ENCODE results near the gene ANKS1B. TPM values are rescaled to one million over a fixed set of nuclear protein-coding genes. Genes with fewer than 3 reads are reported as not detected.
"Not testable (repeated sequence)": the region's sequence is repeated elsewhere in the genome, so short reads cannot be mapped to it uniquely, and the experiment has no call there.

ANKS1B gene
- total RNA-seq, 1 donor from 2014 or later = 1.9 TPM

GRCh38 chr12:99370421-99371138 is 614.2 kb downstream of the ANKS1B start:
- intact Hi-C loops (cut with DNase I) = no loop called here
- no peak for DNase-seq (ENCODE audit: low spot score)

- DNase-seq (ENCODE audit: low spot score) = no peak
- intact Hi-C loops (cut with DNase I) = no loop called here
Measured at GRCh38 chr12:99367181-99367580, 617.6 kb downstream of the ANKS1B start.

- no peak for DNase-seq (ENCODE audit: low spot score)
Measured at GRCh38 chr12:99352269-99352668, 632.5 kb downstream of the ANKS1B start.

GRCh38 chr12:99343960-99344359 is 640.8 kb downstream of the ANKS1B start:
- intact Hi-C loops (cut with DNase I) = no loop called here
- no peak for DNase-seq (ENCODE audit: low spot score)

More at GRCh38 chr12:99352269-99352668, 632.5 kb downstream of the ANKS1B start:
- intact Hi-C loops (cut with DNase I) = no loop called here

GRCh38 chr12:99339663-99340062 is 645.1 kb downstream of the ANKS1B start:
- DNase-seq (ENCODE audit: low spot score) = no peak
- intact Hi-C loops (cut with DNase I) = no loop called here

GRCh38 chr12:99334285-99335056 is 650.3 kb downstream of the ANKS1B start:
- intact Hi-C loops (cut with DNase I) = no loop called here
- no peak for DNase-seq (ENCODE audit: low spot score)

- intact Hi-C loops (cut with DNase I) = no loop called here
- no peak for DNase-seq (ENCODE audit: low spot score)
Measured at GRCh38 chr12:99332936-99333591, 651.7 kb downstream of the ANKS1B start.

GRCh38 chr12:99330216-99330615 is 654.5 kb downstream of the ANKS1B start:
- intact Hi-C loops (cut with DNase I) = no loop called here
- DNase-seq (ENCODE audit: low spot score) = no peak

- intact Hi-C loops (cut with DNase I); DNase-seq (ENCODE audit: low spot score): not testable (repeated sequence)
Measured at GRCh38 chr12:99321210-99321609, 663.5 kb downstream of the ANKS1B start.

- intact Hi-C loops (cut with DNase I) = no loop called here
- no peak for DNase-seq (ENCODE audit: low spot score)
Measured at GRCh38 chr12:99311373-99311772, 673.4 kb downstream of the ANKS1B start.

GRCh38 chr12:99309812-99310211 is 674.9 kb downstream of the ANKS1B start:
- no peak for DNase-seq (ENCODE audit: low spot score)
- intact Hi-C loops (cut with DNase I) = no loop called here

- DNase-seq (ENCODE audit: low spot score) = no peak
- intact Hi-C loops (cut with DNase I) = no loop called here
Measured at GRCh38 chr12:99302874-99303273, 681.9 kb downstream of the ANKS1B start.

- DNase-seq (ENCODE audit: low spot score) = no peak
- intact Hi-C loops (cut with DNase I) = no loop called here
Measured at GRCh38 chr12:99287136-99287535, 697.6 kb downstream of the ANKS1B start.

- intact Hi-C loops (cut with DNase I) = no loop called here
- DNase-seq (ENCODE audit: low spot score) = no peak
Measured at GRCh38 chr12:99284161-99284560, 700.6 kb downstream of the ANKS1B start.

GRCh38 chr12:99282624-99283023 is 702.1 kb downstream of the ANKS1B start:
- intact Hi-C loops (cut with DNase I) = no loop called here
- no peak for DNase-seq (ENCODE audit: low spot score)

GRCh38 chr12:99282086-99282485 is 702.6 kb downstream of the ANKS1B start:
- intact Hi-C loops (cut with DNase I) = no loop called here

GRCh38 chr12:99281277-99281676 is 703.5 kb downstream of the ANKS1B start:
- DNase-seq (ENCODE audit: low spot score) = no peak
- intact Hi-C loops (cut with DNase I) = no loop called here

More at GRCh38 chr12:99282086-99282485, 702.6 kb downstream of the ANKS1B start:
- DNase-seq (ENCODE audit: low spot score) = no peak

GRCh38 chr12:99278899-99279298 is 705.8 kb downstream of the ANKS1B start:
- intact Hi-C loops (cut with DNase I) = no loop called here
- no peak for DNase-seq (ENCODE audit: low spot score)

GRCh38 chr12:99277591-99278379 is 707.0 kb downstream of the ANKS1B start:
- intact Hi-C loops (cut with DNase I) = no loop called here
- DNase-seq (ENCODE audit: low spot score) = no peak

- DNase-seq (ENCODE audit: low spot score) = no peak
- intact Hi-C loops (cut with DNase I) = no loop called here
Measured at GRCh38 chr12:99271071-99271470, 713.7 kb downstream of the ANKS1B start.
